Activated CD8-positive, alpha-beta memory T cell treated with anti-CD3 and anti-CD28 coated beads, Interleukin-2, amount 50 U/mL, for 24 hours (primary cell): ENCODE results near the gene SMKR1.
"Not testable (repeated sequence)": the region's sequence is repeated elsewhere in the genome, so short reads cannot be mapped to it uniquely, and the experiment has no call there.

Source experiments
- DNase-seq: peaks from one replicate; pipeline ENCODE4 v3.0.0-alpha.2; 2020; ENCODE audit errors: extremely low read depth

SMKR1 gene

DNA sequence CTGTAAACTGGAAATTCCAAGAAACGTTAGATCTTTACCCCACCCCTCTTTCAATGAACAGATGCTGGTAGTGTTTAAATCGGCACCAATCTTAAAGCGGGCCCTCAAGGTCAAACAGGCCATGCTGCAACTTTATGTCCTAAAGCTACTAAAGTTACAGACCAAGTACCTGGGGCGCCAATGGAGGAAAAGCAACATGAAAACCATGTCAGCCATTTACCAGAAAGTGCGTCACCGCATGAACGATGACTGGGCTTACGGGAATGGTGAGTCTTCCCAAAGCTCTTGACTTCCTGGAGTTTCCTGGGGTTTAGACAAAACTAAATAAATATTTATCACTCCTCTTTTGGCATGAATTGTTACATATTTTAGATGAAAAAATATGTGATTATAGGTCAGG, 19.6 kb upstream of the SMKR1 start:
- DNase-seq: no peak

DNA sequence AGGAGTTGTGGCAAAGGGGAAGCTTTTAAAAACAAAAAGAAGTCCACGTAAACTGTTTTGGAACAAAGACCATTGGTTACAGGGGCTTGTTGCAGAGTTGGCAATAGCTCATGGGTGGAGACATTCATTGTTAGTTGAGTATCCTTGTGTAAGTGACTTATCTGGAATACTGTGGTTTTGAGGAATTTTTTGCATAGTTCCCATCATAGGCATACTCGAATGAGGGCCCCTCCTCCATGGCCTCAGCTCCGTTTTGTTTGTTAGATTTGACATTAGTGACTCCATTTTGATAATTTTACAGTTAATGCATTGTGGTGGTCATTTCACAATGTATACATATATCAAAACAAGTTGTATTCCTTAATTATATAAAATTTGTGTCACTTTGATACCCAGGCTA, 12.8 kb upstream of the SMKR1 start:
- no peak for DNase-seq

DNA sequence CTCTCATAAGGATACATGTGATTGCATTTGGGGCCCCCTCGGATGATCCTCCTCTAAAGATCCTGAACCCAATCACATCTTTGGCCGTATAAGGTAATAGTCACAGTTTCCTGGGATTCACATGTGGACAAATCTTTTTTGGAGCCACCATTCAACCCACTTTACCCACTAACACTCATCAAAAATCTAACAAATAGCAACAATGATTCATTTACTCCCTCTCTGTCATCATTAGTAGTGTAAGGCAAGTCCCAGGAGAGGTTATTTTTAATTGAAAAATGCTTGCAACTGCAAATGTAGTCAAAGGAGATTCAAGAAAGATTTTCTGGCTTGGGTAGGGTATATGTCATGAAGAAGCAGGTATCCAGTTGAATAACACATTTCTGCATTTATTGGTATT, 9.9 kb upstream of the SMKR1 start:
- DNase-seq: no peak

DNA sequence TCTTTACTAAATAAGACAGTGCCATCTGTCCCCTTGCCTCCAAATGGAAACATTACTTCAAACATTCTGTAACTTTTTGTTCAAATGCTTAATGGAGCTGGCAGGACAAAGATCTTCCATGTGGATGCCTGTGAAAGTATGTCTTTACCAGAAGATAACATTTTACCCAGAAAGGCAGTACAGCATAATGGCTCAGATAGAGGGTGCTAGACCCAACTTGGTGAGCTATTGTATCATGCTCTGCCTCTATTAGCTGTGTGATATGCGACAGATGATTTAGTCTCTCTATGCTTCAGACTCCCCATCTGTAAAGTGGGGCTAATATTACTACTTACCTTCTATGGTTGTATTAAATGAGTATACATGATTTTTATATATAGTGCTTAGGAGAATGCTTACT, 8.8 kb upstream of the SMKR1 start:
- no peak for DNase-seq

DNA sequence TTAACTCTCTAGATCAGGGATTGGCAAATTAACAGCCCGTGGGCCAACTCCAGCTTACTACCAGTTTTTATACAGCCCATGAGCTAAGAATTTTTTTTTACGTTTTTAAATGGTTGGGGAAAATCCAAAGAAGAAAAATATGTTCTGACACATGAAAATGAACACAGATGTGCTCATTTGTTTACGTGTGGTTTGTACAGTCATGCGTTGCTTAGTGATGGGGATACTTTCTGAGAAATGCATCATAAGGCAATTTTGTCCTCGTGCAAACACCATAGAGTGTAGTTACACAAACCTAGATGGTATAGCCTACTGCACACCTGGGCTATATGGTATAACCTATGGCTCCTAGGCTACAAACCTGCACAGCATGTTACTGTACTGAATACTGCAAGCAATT, 8.3 kb upstream of the SMKR1 start:
- DNase-seq: no peak

DNA sequence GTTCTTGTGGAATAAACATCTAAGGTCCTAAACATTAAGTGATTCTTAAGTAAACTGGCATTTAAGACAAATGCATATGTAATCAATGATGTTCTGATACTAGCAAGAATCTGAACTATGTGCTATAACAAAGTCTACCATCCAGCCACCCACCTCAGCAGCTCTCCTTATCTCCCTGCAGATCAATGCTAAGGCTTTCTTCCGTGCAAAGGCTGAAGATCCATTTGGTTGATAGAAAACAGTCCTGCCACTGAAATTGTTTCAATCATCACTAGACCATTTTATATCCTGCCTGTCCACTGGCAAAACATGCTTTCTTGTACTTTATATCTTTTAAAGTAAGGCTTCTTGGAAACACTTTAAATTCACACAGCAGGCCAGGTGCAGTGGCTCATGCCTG, 6.3 kb upstream of the SMKR1 start:
- DNase-seq: no peak

DNA sequence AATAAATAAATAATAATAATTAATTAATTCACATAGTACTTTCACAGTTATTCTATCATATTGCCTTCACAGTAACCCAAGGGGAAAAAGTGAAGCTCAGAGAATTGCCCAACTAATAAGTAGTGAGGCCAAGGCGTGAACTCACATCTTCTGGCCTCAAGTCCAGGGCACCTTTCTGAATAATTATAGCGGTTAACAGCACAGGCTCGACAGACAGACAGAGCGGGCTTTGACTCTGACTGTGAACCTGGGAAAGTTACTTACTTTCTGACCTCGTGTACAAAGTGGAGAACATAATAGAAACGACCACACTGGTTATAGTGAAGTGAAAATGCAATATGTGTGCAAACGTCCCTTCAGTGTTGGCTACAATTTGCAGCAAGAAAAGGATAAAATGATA, 5.7 kb upstream of the SMKR1 start:
- DNase-seq: no peak

DNA sequence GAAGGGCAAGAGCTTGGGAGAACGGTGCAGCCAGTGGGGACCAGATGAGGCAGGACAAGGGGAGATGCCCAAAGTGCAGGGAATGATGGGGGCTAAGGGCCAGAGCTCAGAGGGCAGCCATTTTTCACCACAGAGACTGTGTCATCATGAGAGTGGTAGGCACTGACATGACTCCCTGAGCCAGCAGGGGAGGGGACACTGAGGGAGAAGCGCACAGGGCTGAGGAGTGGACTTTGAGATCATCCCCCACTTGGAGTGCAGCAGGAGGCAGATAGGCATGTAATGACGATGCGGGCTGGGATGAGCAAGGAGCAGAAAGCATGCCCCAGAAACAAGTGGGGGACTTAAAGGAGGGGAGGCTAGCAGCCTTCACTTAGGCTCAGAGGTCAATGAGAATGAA, 5.2 kb upstream of the SMKR1 start:
- no peak for DNase-seq

DNA sequence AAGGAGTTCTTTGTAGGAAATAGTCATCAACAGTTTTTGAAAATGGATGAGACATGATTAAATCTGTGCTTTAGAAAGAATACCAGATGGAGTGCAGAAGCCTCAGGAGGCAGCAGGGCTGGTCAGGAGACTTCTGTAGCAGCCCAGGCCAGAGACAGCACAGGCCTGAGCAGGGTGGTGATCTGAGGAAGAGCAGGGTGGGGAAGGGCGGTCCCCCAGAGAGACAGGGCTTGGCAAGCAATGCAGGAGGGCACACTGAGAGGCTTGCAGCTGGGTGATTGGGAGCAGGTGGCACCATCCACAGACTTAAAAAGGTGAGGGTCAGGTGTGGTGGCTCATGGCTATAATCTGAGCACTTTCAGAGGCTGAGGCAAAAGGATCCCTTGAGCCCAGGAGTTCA, 4.3 kb upstream of the SMKR1 start:
- no peak for DNase-seq

DNA sequence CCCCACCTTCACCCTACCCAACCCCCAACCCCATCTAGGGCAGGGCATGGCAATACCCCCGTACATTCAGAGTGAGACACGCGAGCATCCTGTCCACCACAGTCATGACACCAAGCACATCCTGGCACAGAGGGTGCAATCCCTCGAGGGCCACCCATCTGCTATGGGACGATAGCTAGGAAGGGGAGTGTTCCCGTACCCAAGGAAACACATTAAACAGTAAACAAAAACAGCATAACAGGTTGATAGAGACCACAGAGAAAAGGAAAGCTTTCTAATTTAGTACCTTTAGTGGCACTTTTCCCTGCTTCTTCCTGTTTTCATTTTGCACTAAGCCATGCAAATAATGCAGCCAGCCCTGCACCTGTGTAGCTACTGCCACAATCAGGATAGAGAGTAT, 2.3 kb upstream of the SMKR1 start:
- DNase-seq: no peak

DNA sequence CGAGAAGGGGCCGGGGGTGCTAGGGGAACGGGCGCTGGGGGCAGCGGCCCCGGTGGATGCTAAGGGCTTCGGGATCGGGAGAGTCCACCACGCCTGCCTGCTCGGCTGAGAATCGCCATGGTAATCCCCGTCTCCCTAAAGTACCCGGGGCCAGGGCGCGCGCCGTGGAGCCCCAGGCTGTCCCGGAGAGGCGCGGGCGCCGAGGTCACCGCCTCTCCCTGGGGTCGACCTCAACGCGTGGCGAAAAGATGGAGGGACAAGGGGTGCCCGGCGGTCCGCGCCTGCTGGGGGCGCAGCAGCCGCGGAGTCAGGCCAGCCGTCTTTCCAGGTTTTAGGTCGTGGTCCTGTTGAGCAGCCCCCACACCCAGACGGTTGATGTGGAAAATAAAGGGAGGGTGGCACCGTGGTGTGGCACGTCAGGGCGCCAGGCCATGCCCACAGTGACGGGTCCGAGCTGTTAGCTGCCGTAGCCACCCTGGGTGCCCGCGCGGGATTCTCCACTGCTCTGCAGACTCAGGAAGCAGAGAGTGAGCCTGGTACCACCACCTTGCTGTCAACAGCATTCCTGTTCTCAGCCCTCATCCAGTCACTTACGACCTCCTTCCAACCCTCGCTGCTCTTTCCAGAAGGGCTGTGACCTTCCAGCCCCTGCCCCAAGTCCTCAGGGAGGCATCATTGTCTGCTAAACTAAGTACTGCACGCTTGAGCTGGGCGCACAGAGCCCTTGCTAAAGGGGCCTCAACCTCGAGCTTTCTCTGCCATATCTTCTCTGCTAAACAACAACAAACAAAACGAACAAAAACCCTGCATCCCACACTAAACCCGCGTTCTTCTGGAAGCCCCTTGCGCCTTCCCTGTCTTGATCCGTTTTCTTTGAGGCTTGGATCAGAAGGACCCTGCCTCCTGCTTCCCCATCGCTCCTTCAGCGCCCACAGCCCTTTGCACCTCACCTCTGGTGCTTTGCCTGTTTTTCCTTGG, 666 bp downstream of the SMKR1 start:
- DNase-seq: no peak

DNA sequence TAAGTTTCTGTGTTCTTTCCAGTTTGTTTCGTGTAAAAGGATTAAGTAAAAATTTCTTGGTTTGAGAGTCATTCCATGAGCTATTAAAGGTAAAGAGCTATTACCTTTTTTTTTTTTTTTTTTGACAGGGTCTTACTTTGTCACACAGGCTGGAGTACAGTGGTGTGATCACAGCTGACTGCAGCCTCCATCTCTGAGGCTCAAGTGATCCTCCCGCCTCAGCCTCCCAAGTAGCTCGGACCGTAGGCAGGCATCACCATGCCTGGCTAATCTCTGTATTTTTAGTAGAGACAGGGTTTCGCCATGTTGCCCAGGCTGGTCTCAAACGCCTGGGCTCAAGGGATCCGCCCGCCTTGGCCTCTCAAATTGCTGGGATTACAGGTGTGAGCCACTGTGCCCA, 1.4 kb downstream of the SMKR1 start:
- no peak for DNase-seq

DNA sequence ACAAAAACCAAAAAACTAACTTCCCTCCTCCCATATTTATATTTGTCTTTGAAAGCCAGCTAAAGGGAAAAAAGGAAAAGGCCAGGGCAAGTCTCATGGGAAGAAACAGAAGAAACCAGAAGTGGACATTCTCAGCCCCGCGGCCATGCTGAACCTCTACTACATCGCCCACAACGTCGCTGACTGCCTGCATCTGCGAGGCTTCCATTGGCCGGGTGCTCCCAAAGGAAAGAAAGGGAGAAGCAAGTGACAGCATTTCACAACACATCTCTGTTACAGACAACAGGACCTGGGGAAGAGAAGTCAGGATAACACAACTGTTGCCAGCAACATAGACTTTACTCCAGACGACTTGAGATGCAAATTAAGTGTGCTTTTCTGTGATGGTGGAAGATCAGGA, 9.9 kb downstream of the SMKR1 start:
- DNase-seq: no peak

DNA sequence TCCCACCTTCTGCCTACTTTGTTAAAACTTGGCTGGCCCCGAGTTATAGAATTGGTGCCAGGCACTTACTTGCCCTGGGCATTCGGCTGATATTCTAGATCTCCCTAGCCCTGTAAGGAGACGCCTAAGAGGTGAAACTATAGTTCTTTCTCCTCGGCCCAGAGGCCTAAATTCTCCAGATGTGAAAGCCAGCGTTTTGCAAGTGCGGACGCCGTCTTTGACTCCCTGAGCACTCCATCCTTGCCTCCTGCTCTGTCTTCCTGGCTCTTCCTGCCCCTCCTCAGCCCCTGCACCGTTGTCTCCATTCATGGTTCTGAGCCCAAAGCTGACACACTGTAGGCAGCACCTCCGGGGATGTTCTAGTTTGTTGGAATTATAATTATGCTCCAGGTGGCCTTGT, 11.2 kb downstream of the SMKR1 start:
- no peak for DNase-seq

DNA sequence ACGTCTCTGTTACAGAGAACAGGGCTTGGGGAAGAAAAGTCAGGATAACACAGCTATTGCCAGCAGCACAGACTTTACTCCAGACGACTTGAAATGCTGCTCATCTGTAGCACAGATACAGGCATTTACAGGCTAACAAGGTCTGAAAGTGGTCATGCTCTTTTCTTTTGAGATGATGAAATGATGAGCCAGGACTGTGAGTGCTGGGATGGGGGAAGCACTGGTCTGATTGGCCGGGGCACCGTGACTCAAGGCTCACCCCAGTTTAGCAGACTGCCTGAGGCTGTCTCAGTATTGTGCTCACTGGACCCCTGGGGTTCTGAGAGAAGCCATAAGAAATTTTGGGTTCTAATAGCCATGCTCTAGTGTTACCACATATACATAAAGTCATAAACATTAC, 12.4 kb downstream of the SMKR1 start:
- no peak for DNase-seq

DNA sequence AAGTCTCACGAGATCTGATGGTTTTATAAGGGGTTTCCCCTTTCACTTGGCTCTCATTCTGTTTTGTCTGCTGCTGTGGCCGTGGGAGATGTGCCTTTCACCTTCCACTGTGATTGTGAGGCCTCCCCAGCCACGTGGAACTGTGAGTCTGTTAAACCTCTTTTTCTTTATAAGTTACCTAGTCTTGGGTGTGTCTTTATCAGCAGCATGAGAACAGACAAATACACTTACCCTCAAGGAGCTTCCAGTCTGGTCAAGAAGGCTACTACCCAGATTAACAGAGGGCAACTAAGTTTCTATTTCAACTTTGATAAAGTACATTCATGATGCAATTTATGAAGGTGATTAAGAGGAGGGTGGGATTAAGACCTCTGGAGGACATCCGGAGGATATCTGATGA, 13.1 kb downstream of the SMKR1 start:
- no peak for DNase-seq

DNA sequence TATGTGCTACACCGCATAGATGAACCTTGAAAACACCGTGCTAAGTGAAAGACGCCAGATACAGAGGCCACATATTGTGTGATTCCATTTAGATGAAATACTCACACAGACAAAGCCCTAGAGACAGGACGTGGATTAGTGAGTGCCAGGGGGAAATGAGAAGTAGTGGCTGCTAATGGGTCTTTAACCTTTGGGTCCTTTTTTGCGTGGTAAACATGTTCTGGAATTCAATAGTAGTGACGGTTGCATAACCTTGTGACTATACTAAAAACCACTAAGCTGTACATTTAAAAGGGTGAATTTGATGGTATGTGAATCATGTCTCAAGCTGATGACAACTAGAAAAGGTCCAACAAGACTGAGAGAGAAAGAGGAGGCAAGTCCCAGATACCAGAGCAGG, 15.6 kb downstream of the SMKR1 start:
- DNase-seq: no peak

DNA sequence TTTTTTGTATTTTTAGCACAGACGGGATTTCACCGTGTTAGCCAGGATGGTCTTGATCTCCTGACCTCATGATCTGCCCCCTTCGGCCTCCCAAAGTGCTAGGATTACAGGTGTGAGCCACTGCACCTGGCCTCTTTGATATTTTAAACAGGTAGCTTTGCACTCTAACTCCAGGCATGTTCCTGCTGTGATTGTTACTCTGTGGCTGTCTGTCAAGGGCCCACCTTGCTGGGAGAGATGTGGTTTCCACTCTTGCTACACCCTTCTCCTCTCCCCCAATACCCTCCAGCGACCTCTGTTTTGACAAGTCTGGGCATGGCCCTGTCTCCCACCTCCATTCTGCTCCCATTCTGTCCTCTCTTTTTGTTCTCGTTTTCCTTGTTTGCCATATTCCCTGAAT, 17.1 kb downstream of the SMKR1 start:
- no peak for DNase-seq

DNA sequence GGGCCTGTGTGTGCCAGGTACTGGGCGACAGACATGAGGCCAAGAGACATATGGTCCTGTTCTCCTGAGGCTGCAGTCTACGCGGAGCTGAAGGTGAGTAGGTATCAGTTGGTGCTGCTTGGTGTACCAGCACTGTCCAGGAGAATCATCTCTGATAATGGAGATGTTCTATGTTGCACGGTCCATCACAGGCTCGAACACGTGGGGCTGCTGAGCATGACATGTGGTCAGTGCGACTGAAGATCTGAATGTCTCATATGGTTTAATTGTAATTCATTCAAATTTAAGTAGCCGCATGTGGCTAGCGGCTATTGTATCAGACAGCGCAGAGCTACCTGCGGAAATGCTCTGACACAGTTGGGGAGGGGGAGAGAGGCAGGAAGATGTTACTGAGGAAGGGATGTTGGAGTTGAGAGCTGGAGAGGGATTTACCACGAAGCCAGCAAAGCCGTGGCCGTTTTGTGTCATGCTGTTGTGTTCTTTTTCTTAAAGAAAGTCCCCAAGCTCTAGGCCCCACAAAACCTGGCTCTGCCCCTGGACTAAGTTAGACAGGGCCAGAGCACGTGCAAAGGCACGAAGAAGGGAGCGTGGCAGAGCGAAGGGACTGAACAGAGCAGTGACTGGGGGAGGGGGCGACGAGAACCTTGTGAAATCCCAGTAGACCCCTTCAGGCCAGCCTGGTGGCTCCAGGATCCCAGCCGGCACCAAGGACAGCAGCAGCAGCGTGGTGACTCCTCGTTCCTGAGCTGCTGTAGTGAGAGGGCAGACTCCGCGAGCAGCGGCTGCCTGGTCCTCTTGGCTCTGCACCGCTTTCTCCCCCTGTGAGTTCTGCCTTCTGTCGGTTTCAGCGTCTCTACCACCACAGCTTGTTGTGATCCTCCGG, 20.0 kb downstream of the SMKR1 start:
- DNase-seq: no peak

DNA sequence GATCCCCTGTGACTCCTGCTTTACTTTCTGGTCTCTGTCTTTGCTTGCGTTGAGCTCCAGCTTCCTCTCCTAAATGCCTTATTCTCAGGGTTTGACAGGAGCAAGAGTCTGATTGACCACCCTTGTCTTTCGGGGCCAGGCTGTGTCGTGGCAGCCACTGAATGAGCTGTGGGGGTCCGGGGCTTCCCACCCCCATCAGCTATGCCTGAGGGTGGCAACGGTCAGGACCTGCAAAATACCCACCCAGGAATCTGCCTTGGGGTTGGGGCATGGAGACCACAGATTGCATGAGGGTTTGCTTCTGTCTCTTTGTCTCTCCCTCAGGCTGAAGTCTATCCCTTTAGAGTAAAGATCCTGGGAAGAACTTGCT, 20.6 kb downstream of the SMKR1 start:
- DNase-seq: no peak

DNA sequence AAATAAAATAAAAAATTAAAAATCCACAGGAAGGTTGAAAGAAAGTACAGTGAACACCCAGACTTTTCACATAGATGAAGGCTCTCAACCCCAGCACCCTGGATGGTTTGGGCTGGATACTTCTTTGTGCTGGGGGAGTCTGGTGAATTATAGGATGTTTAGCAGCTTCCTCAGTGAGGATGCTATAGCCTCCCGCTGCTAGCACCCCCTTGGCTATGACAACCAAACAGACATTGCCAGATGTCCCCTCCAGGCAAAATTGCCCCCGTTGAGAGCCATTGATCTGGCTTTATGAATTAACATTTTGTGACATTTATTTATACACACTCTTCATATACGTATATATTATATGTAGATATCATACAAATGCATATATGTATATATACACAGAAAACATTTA, 21.6 kb downstream of the SMKR1 start:
- DNase-seq: no peak

DNA sequence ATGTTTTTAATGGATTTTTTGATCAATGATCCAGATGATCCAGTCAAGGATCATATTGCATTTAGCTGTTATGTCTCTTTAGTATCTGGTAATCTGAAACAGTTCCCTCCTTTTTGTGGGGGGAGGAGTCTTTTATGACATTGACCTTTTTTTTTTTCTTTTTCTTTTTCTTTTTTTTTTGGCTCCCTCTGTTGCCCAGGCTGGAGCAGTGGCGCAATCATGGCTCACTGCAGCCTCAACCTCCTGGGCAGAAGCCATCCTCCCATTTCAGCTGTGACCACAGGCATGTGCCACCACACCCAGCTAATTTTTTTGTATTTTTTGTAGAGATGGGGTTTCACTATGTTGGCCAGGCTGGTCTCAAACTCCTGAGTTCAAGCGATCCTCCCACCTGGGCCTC, 22.1 kb downstream of the SMKR1 start:
- not testable (repeated sequence) for DNase-seq

DNA sequence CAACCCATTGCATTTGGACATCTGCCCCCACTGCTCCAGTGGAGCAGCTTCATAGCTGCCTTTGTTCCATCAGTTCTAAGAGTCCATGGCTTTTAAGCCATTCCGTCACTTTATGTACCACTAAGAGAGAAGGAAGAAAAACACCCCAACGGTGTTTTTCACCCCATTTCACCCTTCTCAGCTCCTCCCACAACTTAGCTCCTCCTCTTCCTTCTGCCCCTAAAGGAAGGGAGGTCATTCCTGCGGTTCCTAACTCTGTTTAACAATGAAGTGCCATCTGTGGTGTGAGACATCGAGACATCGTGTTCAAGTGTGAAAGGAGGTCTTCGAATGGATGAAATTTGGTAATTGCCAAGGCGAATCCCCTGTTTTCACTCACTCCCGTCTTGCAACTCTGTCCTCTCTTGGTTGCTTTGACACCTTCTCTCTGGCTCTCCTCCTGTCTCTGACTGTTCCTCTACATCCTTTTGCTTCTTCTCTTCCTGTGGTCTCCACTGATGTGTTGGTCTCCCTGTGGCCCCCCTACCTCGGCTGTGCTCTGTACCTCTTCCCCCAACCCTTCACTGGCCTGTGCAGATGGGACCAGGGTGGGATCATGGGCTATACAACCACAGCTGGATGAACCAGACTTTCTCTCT, 23.0 kb downstream of the SMKR1 start:
- no peak for DNase-seq
